ENCODE results near the gene CR1L.

- no peak for TF ChIP-seq CTCF (IDR thresholded peaks at IDR 0.05)
- TF ChIP-seq POLR2A (IDR thresholded peaks at IDR 0.05) = no peak
These were observed 107.6 kb downstream of the CR1L start for GRCh38 chr1:207752456-207752998.
